H1 (cell line): ENCODE measurements around the gene APOA1. TPM values are rescaled to one million over a fixed set of nuclear protein-coding genes. Genes with fewer than 3 reads are reported as not detected.

Experiments used
- CTCF ChIA-PET: fragments of 300-600 bp; sonication (Branson Sonifier 250); formaldehyde crosslinking; loops from one replicate; lab custom pipeline; 2021; ENCODE audit not compliant: partially characterized antibody; lab: Charles Lee
- POLR2A ChIA-PET: fragments of 300-600 bp; sonication (Branson Sonifier 250); formaldehyde crosslinking; loops from one replicate; lab custom pipeline; 2021; ENCODE audit warnings: inconsistent platforms; ENCODE audit not compliant: partially characterized antibody; lab: Charles Lee
- DNase-seq, 2 experiments: peaks; one replicate each; pipeline versions ENCODE4 v3.0.0 to v3.0.0-alpha.2; 2010 to 2022; ENCODE audit warnings: low spot score in 2 of 2, low read depth in 1 of 2, mixed read lengths in 1 of 2
- FAIRE-seq: peaks from 2 replicates; lab custom pipeline; 2011; peaks lifted over from hg19 to GRCh38; lab: Jason Lieb, UNC
- H2AFZ ChIP-seq: 2 replicates; pipeline ENCODE4 v1.8.1; 2012; ENCODE audit warnings: low read length, inconsistent platforms
- H2AK5ac ChIP-seq: 2 replicates; pipeline ENCODE4 v1.6.1; 2013; ENCODE audit warnings: low read depth, low read length
- H2BK120ac ChIP-seq: replicated peaks from 2 replicates; pipeline ENCODE3; 2013; ENCODE audit warnings: low read depth, low read length, inconsistent platforms
- H2BK12ac ChIP-seq: 2 replicates; pipeline ENCODE4 v1.6.1; 2013; ENCODE audit warnings: low read depth, low read length
- H2BK15ac ChIP-seq: 2 replicates; pipeline ENCODE4 v1.6.1; 2013; ENCODE audit warnings: low read length
- H2BK20ac ChIP-seq: 2 replicates; pipeline ENCODE4 v1.6.1; 2013; ENCODE audit warnings: low read length
- H2BK5ac ChIP-seq: 2 replicates; pipeline ENCODE4 v1.6.1; 2013; ENCODE audit warnings: low read depth, low read length
- H3K14ac ChIP-seq: 2 replicates; pipeline ENCODE4 v1.6.1; 2013; ENCODE audit warnings: inconsistent platforms; ENCODE audit not compliant: insufficient read length
- H3K18ac ChIP-seq: 2 replicates; pipeline ENCODE4 v1.6.1; 2013; ENCODE audit warnings: low read length; ENCODE audit errors: extremely low read depth
- H3K23ac ChIP-seq: 2 replicates; pipeline ENCODE4 v1.6.1; 2013; ENCODE audit warnings: inconsistent platforms; ENCODE audit not compliant: insufficient read length
- H3K23me2 ChIP-seq: 2 replicates; pipeline ENCODE4 v1.6.1; 2013; ENCODE audit warnings: low read depth, low read length
- H3K27ac ChIP-seq: 2 replicates; pipeline ENCODE4 v1.6.1; 2011; ENCODE audit warnings: low read depth, low read length, inconsistent platforms
- H3K27me3 ChIP-seq, 4 experiments: replicated peaks in 1 of 4; 1 replicate in 1 of 4; 2 replicates in 3 of 4; pipeline versions ENCODE4 v1.6.1 to v1.8.1; 2011 to 2013; ENCODE audit warnings: low read length in 3 of 4, mild to moderate bottlenecking in 3 of 4, inconsistent platforms in 2 of 4, mixed read lengths in 2 of 4, moderate library complexity in 1 of 4; ENCODE audit not compliant: control insufficient read depth in 3 of 4, insufficient read depth in 3 of 4; ENCODE audit errors: extremely low read depth in 1 of 4
- H3K36me3 ChIP-seq, 4 experiments: 2 replicates each; pipeline versions ENCODE4 v1.6.1 to v1.8.1; 2011 to 2013; ENCODE audit warnings: mild to moderate bottlenecking in 4 of 4, low read length in 3 of 4, moderate library complexity in 2 of 4, control low read depth in 1 of 4, inconsistent platforms in 1 of 4; ENCODE audit not compliant: insufficient read depth in 4 of 4, control insufficient read depth in 2 of 4
- H3K4ac ChIP-seq: replicated peaks from 2 replicates; pipeline ENCODE3; 2013; ENCODE audit warnings: low read length, low read depth, mixed read lengths, inconsistent platforms; ENCODE audit not compliant: insufficient read length
- H3K4me1 ChIP-seq, 4 experiments: replicated peaks in 1 of 4; 1 replicate in 1 of 4; 2 replicates in 3 of 4; pipeline versions ENCODE4 v1.6.1 to v1.8.1; 2011 to 2013; ENCODE audit warnings: low read length in 3 of 4, inconsistent platforms in 2 of 4, mixed read lengths in 1 of 4; ENCODE audit not compliant: insufficient read depth in 4 of 4, control insufficient read depth in 3 of 4
- H3K4me2 ChIP-seq, 2 experiments: 2 replicates each; pipeline versions ENCODE4 v1.6.1 to v1.8.1; 2011 to 2013; ENCODE audit warnings: low read depth in 2 of 2, low read length in 2 of 2, control low read depth in 1 of 2, inconsistent platforms in 1 of 2, mild to moderate bottlenecking in 1 of 2; ENCODE audit not compliant: insufficient read depth in 1 of 2
- H3K4me3 ChIP-seq, 4 experiments: fragments of 200-600, 300-600 bp in 1 of 4; sonication (generic), shearing (Covaris generic), sonication (Bioruptor Twin) in 1 of 4; 2 replicates each; pipeline versions ENCODE4 v1.5.1 to v1.8.1; 2011 to 2016; ENCODE audit warnings: low read length in 4 of 4, low read depth in 3 of 4, control low read depth in 2 of 4, inconsistent platforms in 2 of 4, mild to moderate bottlenecking in 2 of 4, mixed read lengths in 1 of 4, moderate library complexity in 1 of 4; ENCODE audit not compliant: insufficient read depth in 2 of 4; ENCODE audit errors: extremely low read depth in 1 of 4
- H3K56ac ChIP-seq: replicated peaks from 2 replicates; pipeline ENCODE3; 2013; ENCODE audit warnings: low read depth, mild to moderate bottlenecking, mixed read lengths, low read length, inconsistent platforms; ENCODE audit not compliant: insufficient read length
- H3K79me1 ChIP-seq: 2 replicates; pipeline ENCODE4 v1.6.1; 2013; ENCODE audit warnings: low read depth, low read length, control low read depth
- H3K79me2 ChIP-seq, 2 experiments: 2 replicates each; pipeline versions ENCODE4 v1.6.1 to v1.8.1; 2012 to 2013; ENCODE audit warnings: low read length in 2 of 2, mild to moderate bottlenecking in 2 of 2, inconsistent platforms in 1 of 2; ENCODE audit not compliant: insufficient read depth in 2 of 2, control insufficient read depth in 1 of 2
- H3K9ac ChIP-seq, 4 experiments: replicated peaks in 1 of 4; 1 replicate in 1 of 4; 2 replicates in 3 of 4; pipeline versions ENCODE4 v1.6.1 to v1.8.1; 2011 to 2013; ENCODE audit warnings: low read depth in 3 of 4, low read length in 3 of 4, control low read depth in 2 of 4, mild to moderate bottlenecking in 2 of 4, moderate library complexity in 2 of 4, inconsistent platforms in 1 of 4; ENCODE audit errors: extremely low read depth in 1 of 4
- H3K9me3 ChIP-seq, 2 experiments: 2 replicates each; pipeline versions ENCODE4 v1.6.1 to v1.8.1; 2012 to 2013; ENCODE audit warnings: mild to moderate bottlenecking in 2 of 2, moderate library complexity in 2 of 2, control low read depth in 1 of 2, inconsistent platforms in 1 of 2, low read depth in 1 of 2, low read length in 1 of 2, mixed read lengths in 1 of 2; ENCODE audit not compliant: insufficient read depth in 2 of 2
- H4K20me1 ChIP-seq, 2 experiments: replicated peaks in 1 of 2; 2 replicates each; pipeline versions ENCODE3 to v1.8.1; 2011 to 2013; ENCODE audit warnings: inconsistent platforms in 2 of 2, low read length in 2 of 2, mild to moderate bottlenecking in 1 of 2; ENCODE audit not compliant: insufficient read depth in 2 of 2, control insufficient read depth in 1 of 2
- H4K5ac ChIP-seq: 2 replicates; pipeline ENCODE4 v1.6.1; 2013; ENCODE audit warnings: low read length, low read depth, mixed read lengths, inconsistent platforms; ENCODE audit not compliant: insufficient read length
- H4K8ac ChIP-seq: 2 replicates; pipeline ENCODE4 v1.8.0; 2013; ENCODE audit warnings: mild to moderate bottlenecking, moderate library complexity, low read length, inconsistent platforms; ENCODE audit not compliant: insufficient read depth; ENCODE audit errors: extremely low read depth
- H4K91ac ChIP-seq: replicated peaks from 2 replicates; pipeline ENCODE3; 2013; ENCODE audit warnings: low read length, mixed read lengths, inconsistent platforms; ENCODE audit not compliant: insufficient read length
- CBX8 ChIP-seq: fragments of 300-800, 300-1000 bp; sonication (generic); IDR thresholded peaks from 2 replicates; pipeline ENCODE4 v1.7.1; 2016; ENCODE audit warnings: low read depth, low read length, borderline replicate concordance
- EGR1 ChIP-seq: IDR thresholded peaks from 2 replicates; pipeline ENCODE4 v1.6.1; 2011; ENCODE audit warnings: low read depth, low read length, borderline replicate concordance
- NANOG ChIP-seq: IDR thresholded peaks from 2 replicates; pipeline ENCODE4 v1.6.1; 2011; ENCODE audit warnings: low read length, low read depth, mild to moderate bottlenecking, inconsistent platforms; ENCODE audit not compliant: insufficient read depth, poor library complexity, severe bottlenecking
- NRF1 ChIP-seq: IDR thresholded peaks from 2 replicates; pipeline ENCODE4 v1.6.1; 2011; ENCODE audit warnings: mild to moderate bottlenecking, low read depth, low read length, improper control_type of control experiment
- SRF ChIP-seq: IDR thresholded peaks from 2 replicates; pipeline ENCODE4 v1.6.1; 2011; ENCODE audit warnings: mild to moderate bottlenecking, low read depth, low read length, moderate library complexity
- SUZ12 ChIP-seq: fragments of 200-600 bp; sonication (generic); IDR thresholded peaks from 2 replicates; pipeline ENCODE4 v1.6.1; 2012; ENCODE audit warnings: mild to moderate bottlenecking, inconsistent platforms, low read length, moderate library complexity, mixed read lengths
- WGBS, 2 experiments: shearing (Covaris generic) in 1 of 2; methylation state at CpG; one replicate each; pipeline versions ENCODE4 v1.1.6 to v1.1.7; 2013 to 2015; ENCODE audit warnings: low lambda C conversion rate in 2 of 2, mixed read lengths in 2 of 2, inconsistent platforms in 1 of 2, low coverage in 1 of 2, missing lambda C conversion rate in 1 of 2; ENCODE audit not compliant: insufficient replicate concordance in 2 of 2, insufficient coverage in 1 of 2, insufficient read length in 1 of 2; ENCODE audit errors: extremely low coverage in 1 of 2, missing lambda C conversion rate in 1 of 2; 5-methylcytosine and 5-hydroxymethylcytosine counted together
- polyA plus RNA-seq, 7 experiments: library from polyadenylated mRNA; depleted of rRNA in 3 of 7; stranded (reverse) in 5 of 7; unstranded in 2 of 7; fragments of >200 nt in 5 of 7; fragments of 200-250 nt in 2 of 7; gene quantifications; 1 replicate in 5 of 7; 2 replicates in 1 of 7; 4 replicates in 1 of 7; pipeline versions ENCODE4 v1.2.1 to v1.2.3, GENCODE V29; 2011 to 2013; ENCODE audit warnings: missing spikeins in 2 of 7, mixed read lengths in 2 of 7
- total RNA-seq: library from RNA; stranded (reverse); fragmentation: NEBNext Ultra II Directional; extraction: Animal tissue kit (Norgen Biotek cat#: 25700); gene quantifications from 2 replicates; pipeline ENCODE4 v1.2.1, GENCODE V29; 2021

APOA1 gene
- total and polyA plus RNA-seq, 2 of the 8 experiments (the other 6 are each of a cell fraction or from before 2014, with no cell fraction given) = 0.80 TPM; not detected in 1

DNA sequence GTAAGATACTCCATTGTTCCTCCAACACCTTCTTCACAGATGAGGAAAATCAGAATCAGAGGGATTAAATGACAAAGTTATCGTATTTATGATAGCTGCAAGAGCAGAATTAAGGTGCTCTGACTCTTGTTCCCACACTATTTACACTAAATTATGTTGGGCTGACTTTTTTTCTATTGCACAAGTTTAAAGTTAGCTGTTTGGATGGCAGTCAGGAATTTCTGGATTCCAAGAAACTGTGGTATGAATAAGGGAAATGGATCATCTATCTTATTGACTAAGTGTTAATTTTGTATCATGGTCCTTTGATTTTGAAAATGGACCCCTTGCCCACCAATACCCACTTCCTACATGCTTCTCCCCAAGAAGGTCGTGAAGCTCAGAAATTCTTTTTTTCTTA is 19.9 kb upstream of the APOA1 start:
- ChIA-PET POLR2A (no interaction called here), CTCF (interaction anchor here (1.1 to 1.6 kb wide), 3 partner anchors 16 to 44 kb away, joined by 3 to 4 read pairs (median 3); no protein-coding TSS in a partner anchor)
- Histone ChIP-seq H4K91ac (no peak overlapping the region), H4K5ac (no peak overlapping the region), H3K9me3 (no peaks in the 10 kb centered on the region), H3K14ac (no peak overlapping the region), H3K56ac (no peak overlapping the region), H3K4ac (no peak overlapping the region), H3K79me1 (no peaks in the 10 kb centered on the region), H3K27ac (no peak overlapping the region), H2AFZ (no peak overlapping the region), H3K18ac (no peak overlapping the region), H3K23ac (no peak overlapping the region), H3K36me3 (peaks cover 4 to 40% (median 28%) of the 10 kb centered on the region in 4 experiments; a peak in 7 of 8 replicates), H2BK20ac (no peak overlapping the region), H3K79me2 (no peaks in the 10 kb centered on the region), H2BK120ac (no peak overlapping the region), H4K20me1 (peaks cover 3 to 5% of the 10 kb centered on the region in 2 experiments), H2BK12ac (no peak overlapping the region), H2AK5ac (no peak overlapping the region), H3K4me2 (no peak overlapping the region), H3K4me1 (no peaks in the 10 kb centered on the region), H3K4me3 (no peak overlapping the region), H2BK15ac (no peak overlapping the region), H4K8ac (no peak overlapping the region), H3K9ac (no peak overlapping the region), H3K27me3 (no peaks in the 10 kb centered on the region), H2BK5ac (no peak overlapping the region), H3K23me2 (no peaks in the 10 kb centered on the region)
- 86% methylated on average over 2 of the region's 2 CpGs; no CpG with 5 or more reads in 1 of the 2 experiments for WGBS, 2 experiments
- no peak for TF ChIP-seq EGR1
- TF ChIP-seq NRF1 = no peak
- TF ChIP-seq NANOG = no peak
- no peak for TF ChIP-seq SRF
- no peak for TF ChIP-seq SUZ12
- TF ChIP-seq CBX8 = no peak
- FAIRE-seq = no peak
- DNase-seq = no peak
